Activated B cell treated with CpG ODN at 0.5 μM for 24 hours (primary cell): ENCODE data around the gene SLC7A5. TPM values are rescaled to one million over a fixed set of nuclear protein-coding genes. Genes with fewer than 3 reads are reported as not detected.

Experiments
- ATAC-seq: fragments of 200-7000 bp; cut with Tn5 transposase; one replicate; pipeline ENCODE4 v1.10.0; 2021; ENCODE audit warnings: low read depth, mild to moderate bottlenecking, moderate library complexity
- CTCF ChIA-PET: fragments of 350-600 bp; sonication (Branson Sonifier 250); formaldehyde crosslinking; loops from one replicate; lab custom pipeline; 2021; ENCODE audit warnings: antibody characterized with exemption; lab: Charles Lee
- POLR2A ChIA-PET: fragments of 350-600 bp; sonication (Branson Sonifier 250); formaldehyde crosslinking; loops from one replicate; lab custom pipeline; 2021; ENCODE audit warnings: antibody characterized with exemption; lab: Charles Lee
- DNase-seq: peaks from one replicate; pipeline ENCODE4 v3.0.0; 2022
- H3K27ac Mint-ChIP-seq: one replicate; pipeline ENCODE4 v1.8.0; 2020; ENCODE audit warnings: mixed read lengths
- H3K27me3 Mint-ChIP-seq: one replicate; pipeline ENCODE4 v1.8.0; 2021; ENCODE audit warnings: mixed read lengths
- H3K36me3 Mint-ChIP-seq: one replicate; pipeline ENCODE4 v1.8.0; 2021; ENCODE audit warnings: low read depth, mixed read lengths
- H3K4me1 Mint-ChIP-seq: one replicate; pipeline ENCODE4 v1.8.0; 2021; ENCODE audit warnings: mixed read lengths
- H3K4me3 Mint-ChIP-seq: one replicate; pipeline ENCODE4 v1.8.0; 2020; ENCODE audit warnings: mild to moderate bottlenecking, mixed read lengths
- H3K9me3 Mint-ChIP-seq: one replicate; pipeline ENCODE4 v1.8.0; 2020; ENCODE audit warnings: mixed read lengths
- CTCF ChIP-seq: fragments of 200-600 bp; IDR thresholded peaks from one replicate; pipeline ENCODE4 v1.8.0; 2022; ENCODE audit warnings: antibody characterized with exemption, mild to moderate bottlenecking
- intact Hi-C: fragments of 100-400 bp; cut with micrococcal nuclease; formaldehyde crosslinking; loops from one replicate; pipeline ENCODE4 v1.15.1; 2024
- total RNA-seq: library from RNA; stranded (reverse); gene quantifications from 2 replicates; pipeline ENCODE4 v1.2.3, GENCODE V29; 2022

Gene SLC7A5
- total RNA-seq, 1 donor from 2014 or later, result 111 TPM

DNA sequence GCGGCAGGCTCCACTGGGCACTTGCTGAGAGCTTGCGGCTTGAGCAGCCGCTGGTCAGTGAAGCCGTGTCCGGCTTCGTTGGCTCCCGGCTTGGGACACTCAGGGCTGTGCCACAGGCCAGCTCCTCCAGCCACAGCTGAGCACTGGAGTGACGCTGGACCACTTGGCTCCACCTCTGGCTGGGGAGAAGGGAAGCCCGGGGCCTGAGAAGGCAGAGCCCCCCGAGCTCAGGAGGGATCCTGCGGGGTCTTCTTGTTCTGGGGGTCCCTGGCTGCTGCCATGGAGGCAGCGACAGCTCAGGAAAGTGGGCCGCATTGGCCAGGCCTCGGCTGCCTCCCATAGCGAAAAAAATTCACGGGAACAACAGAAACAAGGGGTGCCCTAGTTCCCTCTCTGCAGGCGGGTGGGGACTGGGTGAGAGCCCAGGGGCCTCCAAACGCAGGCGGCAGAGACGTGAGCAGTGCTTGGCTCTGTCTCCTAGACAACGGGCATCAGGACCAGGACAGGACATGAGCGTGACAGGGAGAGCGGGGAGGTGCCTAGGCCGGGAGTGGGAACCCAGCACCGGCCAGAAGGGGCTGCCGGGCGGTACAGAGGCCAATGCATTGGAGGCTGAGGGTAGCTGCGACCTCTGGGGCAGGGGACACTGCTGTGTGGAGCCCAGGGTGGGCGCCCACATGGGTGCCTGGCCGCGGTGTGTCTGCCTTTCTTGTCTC, 37.7 kb downstream of the SLC7A5 start:
- intact Hi-C loops, result loop anchor here (2.0 kb wide), 1 partner anchor 21 kb away; no protein-coding TSS in a partner anchor
- ATAC-seq (no peak), DNase-seq (no peak)
- H3K27ac Mint-ChIP-seq, result no peak overlapping the region
- H3K4me3 Mint-ChIP-seq, result no peak overlapping the region
- H3K9me3 Mint-ChIP-seq, result no peaks in the 10 kb centered on the region
- H3K27me3 Mint-ChIP-seq, result no peaks in the 10 kb centered on the region
- no peak for TF ChIP-seq CTCF
- peaks cover 57% of the 10 kb centered on the region for H3K36me3 Mint-ChIP-seq
- ChIA-PET CTCF (interaction anchor here (1.9 to 2.0 kb wide), 2 partner anchors 18 to 52 kb away, joined by 10 to 22 read pairs; no protein-coding TSS in a partner anchor), POLR2A (interaction anchor here (1.2 to 4.2 kb wide), 7 partner anchors 10 to 52 kb away, joined by 4 to 39 read pairs (median 12); partner anchors contain the start of gene SLC7A5)
- peaks cover 33% of the 10 kb centered on the region for H3K4me1 Mint-ChIP-seq

DNA sequence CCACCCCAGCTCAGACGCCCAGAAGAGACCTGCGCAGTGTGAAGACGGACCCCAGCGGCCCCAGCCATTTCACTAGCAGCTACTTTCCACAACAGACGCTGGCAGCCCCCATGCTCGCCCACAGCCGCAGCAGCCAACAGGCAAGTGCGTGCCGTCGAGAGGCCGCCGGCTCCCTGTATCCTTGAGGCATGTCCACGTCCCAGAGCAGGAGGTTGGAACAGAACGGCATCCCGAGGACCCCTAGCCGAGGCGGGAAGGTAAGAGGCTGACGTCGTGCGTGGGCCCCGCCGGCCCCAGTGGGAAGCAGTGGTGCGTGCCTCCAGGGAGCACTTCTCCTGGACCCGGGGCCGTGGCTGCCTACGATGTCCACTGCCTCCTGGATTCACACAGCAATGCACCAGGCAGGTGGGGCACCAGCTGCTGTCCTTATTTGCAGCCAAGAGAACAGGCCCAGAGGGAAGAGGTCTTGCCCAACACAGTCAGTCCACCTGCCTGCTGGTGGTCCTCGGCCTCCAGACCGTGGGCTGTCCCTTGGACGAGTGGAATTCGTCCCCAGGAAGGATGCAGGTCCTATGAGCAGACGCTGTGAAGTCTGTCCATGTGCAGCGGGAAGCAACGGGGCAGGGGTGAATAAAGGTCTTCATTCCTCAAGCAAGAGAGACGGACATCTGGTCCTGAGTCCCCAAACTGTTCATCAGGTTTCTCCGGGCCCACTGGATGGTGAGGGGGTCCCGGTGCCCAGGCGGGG, 38.5 kb downstream of the SLC7A5 start:
- no peaks in the 10 kb centered on the region for H3K9me3 Mint-ChIP-seq
- no peak overlapping the region for H3K27ac Mint-ChIP-seq
- peaks cover 33% of the 10 kb centered on the region for H3K4me1 Mint-ChIP-seq
- H3K27me3 Mint-ChIP-seq, result no peaks in the 10 kb centered on the region
- H3K36me3 Mint-ChIP-seq, result peaks cover 51% of the 10 kb centered on the region
- intact Hi-C loops, result no loop called here
- TF ChIP-seq CTCF, result no peak
- ATAC-seq (no peak), DNase-seq (no peak)
- no peak overlapping the region for H3K4me3 Mint-ChIP-seq
- POLR2A ChIA-PET, result interaction anchor here (4.2 kb wide), 1 partner anchor 20 kb away, joined by 39 read pairs; no protein-coding TSS in a partner anchor
- CTCF ChIA-PET, result no interaction called here

- Mint-ChIP-seq H3K4me1 (peaks cover 33% of the 10 kb centered on the region), H3K4me3 (no peak overlapping the region), H3K9me3 (no peaks in the 10 kb centered on the region), H3K36me3 (peaks cover 46% of the 10 kb centered on the region), H3K27ac (peak overlapping the region; percentile 50), H3K27me3 (no peaks in the 10 kb centered on the region)
- no peak for ATAC-seq
- intact Hi-C loops, result no loop called here
- POLR2A ChIA-PET, result interaction anchor here (4.2 to 4.7 kb wide), 2 partner anchors 19 kb away, joined by 23 to 39 read pairs; no protein-coding TSS in a partner anchor
- CTCF ChIA-PET, result interaction anchor here (2.2 kb wide), 1 partner anchor 20 kb away, joined by 6 read pairs; no protein-coding TSS in a partner anchor
- TF ChIP-seq CTCF, result no peak
- no peak for DNase-seq
Measured at GRCh38 chr16:87829988-87830672, 39.2 kb downstream of the SLC7A5 start.

- H3K4me3 Mint-ChIP-seq, result no peak overlapping the region
- H3K36me3 Mint-ChIP-seq, result peaks cover 45% of the 10 kb centered on the region
- ATAC-seq (no peak), DNase-seq (no peak)
- intact Hi-C loops, result no loop called here
- CTCF ChIA-PET, result interaction anchor here (1.5 to 2.2 kb wide), 2 partner anchors 20 to 42 kb away, joined by 5 to 6 read pairs; no protein-coding TSS in a partner anchor
- H3K27me3 Mint-ChIP-seq, result peaks cover 1% of the 10 kb centered on the region
- no peak overlapping the region for H3K27ac Mint-ChIP-seq
- no peak for TF ChIP-seq CTCF
- no peaks in the 10 kb centered on the region for H3K9me3 Mint-ChIP-seq
- POLR2A ChIA-PET, result interaction anchor here (4.7 kb wide), 1 partner anchor 19 kb away, joined by 23 read pairs; no protein-coding TSS in a partner anchor
- H3K4me1 Mint-ChIP-seq, result peaks cover 33% of the 10 kb centered on the region
Measured at GRCh38 chr16:87829622-87829980, 39.7 kb downstream of the SLC7A5 start.
